HCT116 (cell line): Measurements from ENCODE around the gene CFAP99.
A peak's percentile ranks its signal among the peaks of the same experiment; 100 is the strongest.

Experiments used
- CBX3 ChIP-seq: IDR thresholded peaks from 2 replicates; pipeline ENCODE4 v1.6.1; 2012; ENCODE audit warnings: low read depth
- CTCF ChIP-seq, 3 experiments: fragments of 200-600 bp in 1 of 3; sonication (generic) in 1 of 3; IDR thresholded peaks in 2 of 3; conservative IDR thresholded peaks in 1 of 3; 2 replicates each; pipeline ENCODE4 v1.5.1; 2012 to 2017; ENCODE audit warnings: low read depth in 2 of 3, low read length in 2 of 3, antibody characterized with exemption in 1 of 3, borderline replicate concordance in 1 of 3, control low read depth in 1 of 3, mild to moderate bottlenecking in 1 of 3, mixed read lengths in 1 of 3, mixed run types in 1 of 3, moderate library complexity in 1 of 3; ENCODE audit not compliant: insufficient read depth in 1 of 3
- ELF1 ChIP-seq: IDR thresholded peaks from 2 replicates; pipeline ENCODE4 v1.6.1; 2012; ENCODE audit warnings: low read depth, borderline replicate concordance
- EZH2 ChIP-seq: fragments of 200-600 bp; sonication (generic); IDR thresholded peaks from 2 replicates; pipeline ENCODE4 v1.6.1; 2017; ENCODE audit warnings: antibody characterized with exemption, mixed run types
- JUND ChIP-seq: IDR thresholded peaks from 2 replicates; pipeline ENCODE4 v1.6.1; 2012
- POLR2A ChIP-seq: IDR thresholded peaks from 2 replicates; pipeline ENCODE4 v1.7.0; 2011; ENCODE audit warnings: borderline replicate concordance; ENCODE audit not compliant: insufficient read depth, insufficient read length; ENCODE audit errors: extremely low read depth
- POLR2AphosphoS5 ChIP-seq: IDR thresholded peaks from 2 replicates; pipeline ENCODE4 v1.6.1; 2011; ENCODE audit warnings: mild to moderate bottlenecking, low read depth, low read length, moderate library complexity
- REST ChIP-seq: IDR thresholded peaks from 2 replicates; pipeline ENCODE4 v1.6.1; 2012; ENCODE audit warnings: low read depth
- SIN3A ChIP-seq: IDR thresholded peaks from 2 replicates; pipeline ENCODE4 v1.6.1; 2012; ENCODE audit warnings: low read depth
- SP1 ChIP-seq: IDR thresholded peaks from 2 replicates; pipeline ENCODE4 v1.6.1; 2012; ENCODE audit warnings: low read depth
- TCF7L2 ChIP-seq: IDR thresholded peaks from 2 replicates; pipeline ENCODE4 v1.7.0; 2011; ENCODE audit warnings: borderline replicate concordance, inconsistent platforms; ENCODE audit not compliant: insufficient read depth, insufficient read length; ENCODE audit errors: extremely low read depth
- YY1 ChIP-seq: IDR thresholded peaks from 2 replicates; pipeline ENCODE4 v1.6.1; 2011; ENCODE audit warnings: low read length, low read depth, moderate library complexity, mild to moderate bottlenecking; ENCODE audit not compliant: insufficient replicate concordance; ENCODE audit errors: extremely low read depth
- ZNF274 ChIP-seq: fragments of 200-500 bp; sonication (Bioruptor generic); IDR thresholded peaks from 2 replicates; pipeline ENCODE4 v1.6.1; 2014; ENCODE audit warnings: mild to moderate bottlenecking, low read depth, low read length, inconsistent platforms

GRCh38 chr4:2441393-2442174 is 22.8 kb downstream of the CFAP99 start:
- TF ChIP-seq POLR2A (no peak), SP1 (no peak), CTCF (IDR thresholded peaks at IDR 0.05 in 2 of 3, conservative IDR thresholded peaks at IDR 0.05 in 1 of 3; ENCODE audit: borderline replicate concordance in 1 of 3, insufficient read depth in 1 of 3, low read depth in 2 of 3, low read length in 2 of 3) (peak; percentile 97 to 100 (median 99)), SIN3A (no peak), POLR2AphosphoS5 (no peak), REST (no peak), CBX3 (no peak), EZH2 (no peak), ZNF274 (no peak), YY1 (peak; percentile 66), JUND (no peak), TCF7L2 (no peak), ELF1 (no peak)
